Limb (tissue), 2 donors: ENCODE data around the gene FAM9C.
A peak's percentile ranks its signal among the peaks of the same experiment; 100 is the strongest.
"Not testable (repeated sequence)": the region's sequence is repeated elsewhere in the genome, so short reads cannot be mapped to it uniquely, and the experiment has no call there.

Experiments used
- DNase-seq, 2 donors: peaks; one replicate each; pipeline ENCODE4 v3.0.0-alpha.2; 2016; ENCODE audit errors: extremely low spot score in 2 of 2

Gene FAM9C

GRCh38 chrX:13043938-13044337 is 482 bp downstream of the FAM9C start:
- no peak for DNase-seq

GRCh38 chrX:13043138-13043537 is 1.3 kb downstream of the FAM9C start:
- DNase-seq = no peak

- DNase-seq = no peak
These were observed 7.5 kb downstream of the FAM9C start for GRCh38 chrX:13036896-13037295.

- no peak for DNase-seq
These were observed 11.2 kb downstream of the FAM9C start for GRCh38 chrX:13033193-13033592.

GRCh38 chrX:13029887-13030771 is 14.3 kb downstream of the FAM9C start:
- no peak for DNase-seq

GRCh38 chrX:13029637-13029886 is 14.9 kb downstream of the FAM9C start:
- no peak for DNase-seq

- DNase-seq = peak in 1 of 2 donors; percentile 40
These were observed 15.4 kb downstream of the FAM9C start for GRCh38 chrX:13028871-13029636.

- no peak for DNase-seq
These were observed 17.4 kb downstream of the FAM9C start for GRCh38 chrX:13026877-13027652.

- DNase-seq = no peak
These were observed 19.4 kb downstream of the FAM9C start for GRCh38 chrX:13024986-13025385.

- no peak for DNase-seq
These were observed 20.4 kb downstream of the FAM9C start for GRCh38 chrX:13023979-13024378.

GRCh38 chrX:13023567-13023966 is 20.9 kb downstream of the FAM9C start:
- no peak for DNase-seq

- no peak for DNase-seq
These were observed 21.5 kb downstream of the FAM9C start for GRCh38 chrX:13022926-13023325.

- not testable (repeated sequence) for DNase-seq
These were observed 27.7 kb downstream of the FAM9C start for GRCh38 chrX:13016731-13017130.

- no peak for DNase-seq
These were observed 28.7 kb downstream of the FAM9C start for GRCh38 chrX:13015536-13016236.

- no peak for DNase-seq
These were observed 30.0 kb downstream of the FAM9C start for GRCh38 chrX:13014111-13015096.

- DNase-seq = no peak
These were observed 30.9 kb downstream of the FAM9C start for GRCh38 chrX:13013363-13014110.

- no peak for DNase-seq
These were observed 33.9 kb downstream of the FAM9C start for GRCh38 chrX:13010546-13010945.

GRCh38 chrX:13009844-13010243 is 34.6 kb downstream of the FAM9C start:
- DNase-seq = no peak

- DNase-seq = no peak
These were observed 35.1 kb downstream of the FAM9C start for GRCh38 chrX:13009273-13009672.

GRCh38 chrX:13008851-13009250 is 35.6 kb downstream of the FAM9C start:
- DNase-seq = no peak
